H9 (cell line): ENCODE measurements around the gene OPTC. TPM values are rescaled to one million over a fixed set of nuclear protein-coding genes. Genes with fewer than 3 reads are reported as not detected.

Experiments used
- DNase-seq: peaks from one replicate; pipeline ENCODE4 v3.0.0-alpha.2; 2017
- H2AFZ ChIP-seq: one replicate; pipeline ENCODE4 v1.6.1; 2013; ENCODE audit warnings: mild to moderate bottlenecking, low read length, control low read depth, moderate library complexity
- H2AK5ac ChIP-seq: 2 replicates; pipeline ENCODE4 v1.6.1; 2013; ENCODE audit warnings: low read length, control low read depth, mixed read lengths; ENCODE audit not compliant: insufficient read length
- H2BK120ac ChIP-seq: one replicate; pipeline ENCODE4 v1.6.1; 2013; ENCODE audit warnings: low read depth, mild to moderate bottlenecking, low read length, control low read depth, inconsistent platforms; ENCODE audit not compliant: poor library complexity, severe bottlenecking
- H2BK12ac ChIP-seq: 2 replicates; pipeline ENCODE4 v1.6.1; 2013; ENCODE audit warnings: low read length, control low read depth, mixed read lengths, low read depth; ENCODE audit not compliant: insufficient read length
- H2BK15ac ChIP-seq: 2 replicates; pipeline ENCODE4 v1.6.1; 2013; ENCODE audit warnings: low read depth, low read length, control low read depth
- H2BK20ac ChIP-seq: one replicate; pipeline ENCODE4 v1.6.1; 2013; ENCODE audit warnings: low read depth, mild to moderate bottlenecking, low read length, control low read depth, inconsistent platforms; ENCODE audit not compliant: poor library complexity, severe bottlenecking
- H2BK5ac ChIP-seq: 2 replicates; pipeline ENCODE4 v1.6.1; 2013; ENCODE audit warnings: low read length, control low read depth, mixed read lengths; ENCODE audit not compliant: insufficient read length
- H3K14ac ChIP-seq: 2 replicates; pipeline ENCODE4 v1.6.1; 2013; ENCODE audit warnings: low read length, control low read depth; ENCODE audit not compliant: insufficient read depth
- H3K18ac ChIP-seq: 2 replicates; pipeline ENCODE4 v1.6.1; 2013; ENCODE audit warnings: low read depth, mild to moderate bottlenecking, mixed read lengths, low read length, control low read depth; ENCODE audit not compliant: insufficient read length
- H3K23ac ChIP-seq: 2 replicates; pipeline ENCODE4 v1.6.1; 2013; ENCODE audit warnings: low read length, control low read depth, mixed read lengths, low read depth; ENCODE audit not compliant: insufficient read length
- H3K23me2 ChIP-seq: 2 replicates; pipeline ENCODE4 v1.6.1; 2013; ENCODE audit warnings: low read depth, mild to moderate bottlenecking, mixed read lengths, low read length, control low read depth; ENCODE audit not compliant: insufficient read length, poor library complexity, severe bottlenecking
- H3K27ac ChIP-seq: 2 replicates; pipeline ENCODE4 v1.5.1; 2013; ENCODE audit warnings: low read length, control low read depth, mixed read lengths, low read depth; ENCODE audit not compliant: insufficient read length
- H3K27me3 ChIP-seq: 2 replicates; pipeline ENCODE4 v1.6.1; 2013; ENCODE audit warnings: low read length, control low read depth, inconsistent platforms; ENCODE audit not compliant: insufficient read depth
- H3K4ac ChIP-seq: 2 replicates; pipeline ENCODE4 v1.6.1; 2013; ENCODE audit warnings: low read depth, mild to moderate bottlenecking, control low read depth, inconsistent platforms, low read length, moderate library complexity
- H3K4me1 ChIP-seq: 2 replicates; pipeline ENCODE4 v1.6.1; 2013; ENCODE audit warnings: low read length, control low read depth, inconsistent platforms; ENCODE audit not compliant: insufficient read depth
- H3K4me2 ChIP-seq: 2 replicates; pipeline ENCODE4 v1.6.1; 2013; ENCODE audit warnings: low read length, control low read depth, mixed read lengths; ENCODE audit not compliant: insufficient read length, insufficient read depth
- H3K56ac ChIP-seq: 2 replicates; pipeline ENCODE4 v1.6.1; 2013; ENCODE audit warnings: low read depth, mild to moderate bottlenecking, mixed read lengths, low read length, control low read depth; ENCODE audit not compliant: insufficient read length
- H3K79me1 ChIP-seq: 2 replicates; pipeline ENCODE4 v1.6.1; 2013; ENCODE audit warnings: low read depth, mild to moderate bottlenecking, moderate library complexity, low read length, control low read depth, inconsistent platforms; ENCODE audit not compliant: insufficient read depth, poor library complexity, severe bottlenecking
- H3K79me2 ChIP-seq: 2 replicates; pipeline ENCODE4 v1.6.1; 2013; ENCODE audit warnings: low read length, control low read depth, inconsistent platforms; ENCODE audit not compliant: insufficient read depth
- H3K9ac ChIP-seq: 2 replicates; pipeline ENCODE4 v1.6.1; 2013; ENCODE audit warnings: low read length, control low read depth, mixed read lengths; ENCODE audit not compliant: insufficient read length; ENCODE audit errors: extremely low read depth
- H3K9me3 ChIP-seq: one replicate; pipeline ENCODE4 v1.6.1; 2013; ENCODE audit warnings: low read depth, low read length, inconsistent platforms; ENCODE audit not compliant: control insufficient read depth
- H3T11ph ChIP-seq: one replicate; pipeline ENCODE4 v1.6.1; 2013; ENCODE audit warnings: mild to moderate bottlenecking, low read length, control low read depth, inconsistent platforms
- H4K20me1 ChIP-seq: one replicate; pipeline ENCODE4 v1.6.1; 2013; ENCODE audit not compliant: control insufficient read depth, insufficient read length, insufficient read depth
- H4K5ac ChIP-seq: 2 replicates; pipeline ENCODE4 v1.6.1; 2013; ENCODE audit warnings: low read depth, mild to moderate bottlenecking, mixed read lengths, low read length, control low read depth; ENCODE audit not compliant: insufficient read length
- H4K8ac ChIP-seq: replicated peaks from 2 replicates; pipeline ENCODE4 v1.6.1; 2013; ENCODE audit warnings: low read length, control low read depth, mixed read lengths, low read depth; ENCODE audit not compliant: insufficient read length
- H4K91ac ChIP-seq: 2 replicates; pipeline ENCODE4 v1.6.1; 2013; ENCODE audit warnings: low read depth, mild to moderate bottlenecking, moderate library complexity, mixed read lengths, low read length, control low read depth; ENCODE audit not compliant: insufficient read length
- H3K27ac Mint-ChIP-seq, 3 experiments: 2 replicates in 2 of 3; 3 replicates in 1 of 3; pipeline ENCODE4 v1.8.0; 2020 to 2021; ENCODE audit warnings: mixed read lengths in 3 of 3, mild to moderate bottlenecking in 1 of 3, moderate library complexity in 1 of 3
- H3K27me3 Mint-ChIP-seq: 2 replicates; pipeline ENCODE4 v1.8.0; 2021; ENCODE audit warnings: low read depth, mild to moderate bottlenecking, moderate library complexity, mixed read lengths
- H3K36me3 Mint-ChIP-seq, 3 experiments: 2 replicates in 2 of 3; 3 replicates in 1 of 3; pipeline ENCODE4 v1.8.0; 2020 to 2021; ENCODE audit warnings: low read depth in 3 of 3, mixed read lengths in 3 of 3; ENCODE audit not compliant: insufficient read depth in 1 of 3
- H3K4me1 Mint-ChIP-seq, 2 experiments: 2 replicates each; pipeline ENCODE4 v1.8.0; 2020; ENCODE audit warnings: mixed read lengths in 2 of 2
- H3K4me3 Mint-ChIP-seq, 2 experiments: 2 replicates in 1 of 2; 3 replicates in 1 of 2; pipeline ENCODE4 v1.8.0; 2020 to 2021; ENCODE audit warnings: mild to moderate bottlenecking in 2 of 2, mixed read lengths in 2 of 2, moderate library complexity in 1 of 2
- H3K9me3 Mint-ChIP-seq, 2 experiments: 2 replicates in 1 of 2; 3 replicates in 1 of 2; pipeline ENCODE4 v1.8.0; 2020; ENCODE audit warnings: mild to moderate bottlenecking in 2 of 2, mixed read lengths in 2 of 2, moderate library complexity in 1 of 2
- CTCF ChIP-seq: fragments of 200-600 bp; sonication (generic); conservative IDR thresholded peaks from 3 replicates; pipeline ENCODE4 v1.8.0; 2021; ENCODE audit warnings: antibody characterized with exemption, mild to moderate bottlenecking
- WGBS: extraction: QIAGEN DNeasy Blood & Tissue Kit; methylation state at CpG from one replicate; pipeline ENCODE4 v1.1.7; 2013; ENCODE audit warnings: missing lambda C conversion rate, low lambda C conversion rate, mixed read lengths; ENCODE audit not compliant: insufficient read length; ENCODE audit errors: extremely low coverage; 5-methylcytosine and 5-hydroxymethylcytosine counted together
- total RNA-seq: library from RNA; stranded (reverse); gene quantifications from 2 replicates; pipeline ENCODE4 v1.2.1, GENCODE V29; 2021

The OPTC gene
- total RNA-seq, 1 experiment from 2014 or later: 1.1 TPM

GRCh38 chr1:203522237-203522636 is 28.3 kb downstream of the OPTC start:
- Histone ChIP-seq H2BK120ac (no peak overlapping the region), H4K20me1 (no peaks in the 10 kb centered on the region), H3K14ac (no peak overlapping the region; the same call in 1 of the 2 replicates), H3K4ac (no peak overlapping the region), H3T11ph (no peak overlapping the region), H2BK15ac (no peak overlapping the region), H3K27ac (no peak overlapping the region), H3K79me1 (no peaks in the 10 kb centered on the region), H3K23ac (no peak overlapping the region), H2AK5ac (no peak overlapping the region), H3K23me2 (no peaks in the 10 kb centered on the region), H3K18ac (no peak overlapping the region), H3K56ac (no peak overlapping the region), H4K91ac (no peak overlapping the region), H3K4me1 (peaks cover 26% of the 10 kb centered on the region; the same call in 1 of the 2 replicates), H2AFZ (no peak overlapping the region), H3K9me3 (no peaks in the 10 kb centered on the region), H3K4me2 (no peak overlapping the region), H3K9ac (no peak overlapping the region), H3K79me2 (no peaks in the 10 kb centered on the region), H2BK20ac (no peak overlapping the region), H2BK5ac (no peak overlapping the region), H4K5ac (no peak overlapping the region), H4K8ac (no peak overlapping the region), H2BK12ac (no peak overlapping the region), H3K27me3 (peaks cover 15% of the 10 kb centered on the region; the same call in 1 of the 2 replicates)
- Mint-ChIP-seq H3K36me3 (no peaks in the 10 kb centered on the region), H3K27ac (no peak overlapping the region), H3K4me3 (no peak overlapping the region; a peak in 2 of 5 replicates), H3K9me3 (peaks cover 0 to 6% of the 10 kb centered on the region in 2 experiments; a peak in 1 of 5 replicates), H3K4me1 (peaks cover 74 to 79% of the 10 kb centered on the region in 2 experiments), H3K27me3 (peaks cover 57% of the 10 kb centered on the region)
- no CpG with 5 or more reads among the region's 11 CpGs for WGBS
- no peak for DNase-seq
- TF ChIP-seq CTCF: no peak
